ENCODE data around the gene COPG1.
"Not testable (repeated sequence)": the region's sequence is repeated elsewhere in the genome, so short reads cannot be mapped to it uniquely, and the experiment has no call there.

COPG1 gene

GRCh38 chr3:129245141-129245540 is 4.3 kb upstream of the COPG1 start:
- no peak for DNase-seq (ENCODE audit: low spot score)

GRCh38 chr3:129245641-129246306 is 3.6 kb upstream of the COPG1 start:
- DNase-seq (ENCODE audit: low spot score), result peak; percentile 85

DNA sequence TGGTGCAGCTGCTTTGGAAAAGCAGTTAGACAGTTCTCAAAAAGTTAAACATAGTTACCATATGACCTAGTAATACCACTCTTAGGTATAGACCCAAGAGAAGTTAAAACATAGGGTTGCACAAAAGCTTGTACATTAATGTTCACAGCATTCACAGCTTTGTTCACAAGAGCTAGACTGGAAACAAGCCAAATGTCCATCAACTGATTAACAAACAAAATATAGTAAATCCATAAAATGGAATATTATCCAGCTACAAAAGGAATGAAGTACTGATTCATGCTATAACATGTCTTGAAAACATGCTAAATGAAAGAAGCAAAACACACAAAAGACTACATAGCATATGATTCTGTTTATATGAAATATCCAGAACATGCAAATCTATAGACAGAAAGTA is 2.8 kb upstream of the COPG1 start:
- DNase-seq (ENCODE audit: low spot score), result no peak

GRCh38 chr3:129248286-129248979 is 973 bp upstream of the COPG1 start:
- no peak for DNase-seq (ENCODE audit: low spot score)

DNA sequence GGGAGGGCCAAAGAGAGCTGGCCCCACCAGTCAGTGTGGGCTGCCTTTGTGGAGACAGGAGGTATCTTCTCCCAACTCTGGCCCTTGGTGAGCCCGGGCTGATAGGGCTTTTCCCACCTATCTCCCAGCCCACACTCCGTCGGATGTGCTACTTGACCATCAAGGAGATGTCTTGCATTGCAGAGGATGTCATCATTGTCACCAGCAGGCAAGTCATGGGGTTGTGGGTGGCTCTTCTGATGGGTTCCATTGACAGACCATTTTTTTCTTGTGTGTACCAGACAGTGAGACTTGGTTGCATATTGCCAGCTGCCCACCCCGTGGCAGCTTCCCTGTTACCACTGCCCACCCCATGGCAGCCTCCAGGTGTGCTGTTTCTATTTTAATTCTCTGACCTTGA is 3.3 kb downstream of the COPG1 start:
- DNase-seq (ENCODE audit: low spot score), result no peak

GRCh38 chr3:129254536-129255230 is 5.3 kb downstream of the COPG1 start:
- DNase-seq (ENCODE audit: low spot score), result no peak

DNA sequence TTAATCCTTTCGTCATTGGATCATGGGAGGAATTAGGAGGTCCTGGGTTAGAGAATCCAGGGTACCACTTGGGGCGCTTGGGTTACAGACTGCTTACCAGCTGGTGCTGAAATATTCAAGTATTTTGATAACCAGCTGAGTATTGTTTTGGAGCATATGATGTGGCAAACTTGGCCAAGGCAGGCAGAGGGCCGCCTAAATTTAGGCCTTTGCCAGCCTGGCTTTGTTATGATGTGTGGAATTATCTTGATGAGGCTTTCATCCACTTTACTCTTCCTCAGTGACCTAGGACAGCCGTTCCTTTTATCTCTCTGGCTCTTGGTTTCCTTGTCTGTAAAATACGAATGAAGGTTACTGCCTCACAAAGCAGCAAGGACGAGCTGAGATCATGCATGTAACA is 6.9 kb downstream of the COPG1 start:
- no peak for DNase-seq (ENCODE audit: low spot score)

- DNase-seq (ENCODE audit: low spot score), result no peak
Measured at GRCh38 chr3:129257609-129258008, 8.2 kb downstream of the COPG1 start.

GRCh38 chr3:129259612-129260477 is 10.4 kb downstream of the COPG1 start:
- DNase-seq (ENCODE audit: low spot score), result no peak

GRCh38 chr3:129260606-129261005 is 11.2 kb downstream of the COPG1 start:
- no peak for DNase-seq (ENCODE audit: low spot score)

DNA sequence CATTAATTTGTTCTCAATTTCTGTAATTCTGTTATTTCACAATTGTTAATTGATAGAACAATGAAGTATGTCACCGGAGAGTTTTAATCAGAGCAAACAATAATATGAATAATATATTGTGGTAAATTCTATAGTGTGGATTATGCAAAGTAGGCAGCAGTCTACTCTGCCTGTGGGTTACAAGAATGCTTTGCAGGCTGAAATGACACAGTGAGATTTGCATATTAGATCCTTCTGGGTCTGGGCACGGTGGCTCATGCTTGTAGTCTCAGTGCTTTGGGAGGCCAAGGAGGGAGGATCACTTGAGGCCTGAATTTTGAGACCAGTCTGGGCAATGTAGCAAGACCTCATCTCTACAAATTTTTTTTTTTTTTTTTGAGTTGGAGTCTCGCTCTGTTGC is 12.5 kb downstream of the COPG1 start:
- no peak for DNase-seq (ENCODE audit: low spot score)

GRCh38 chr3:129263161-129263910 is 13.9 kb downstream of the COPG1 start:
- no peak for DNase-seq (ENCODE audit: low spot score)

- not testable (repeated sequence) for DNase-seq (ENCODE audit: low spot score)
Measured at GRCh38 chr3:129264994-129265393, 15.6 kb downstream of the COPG1 start.

DNA sequence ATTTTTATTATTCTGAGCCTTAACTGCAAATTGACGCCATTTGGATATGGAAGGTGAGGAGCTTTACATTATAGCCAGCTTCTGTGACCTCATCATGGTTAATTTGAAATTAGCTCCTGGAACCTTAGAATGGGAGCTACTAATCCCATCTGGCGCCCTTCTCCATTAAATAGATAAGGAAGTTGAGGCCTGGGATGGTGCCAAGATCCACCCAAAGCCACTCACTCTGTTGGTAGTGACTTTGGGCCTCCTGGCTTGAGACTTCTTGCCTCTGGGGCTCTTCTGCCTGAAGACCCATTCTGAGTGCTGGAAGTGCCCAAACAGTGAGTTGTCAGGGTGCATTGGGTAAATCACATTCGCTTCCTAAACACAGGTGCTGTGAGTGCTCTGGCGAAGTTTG is 17.2 kb downstream of the COPG1 start:
- DNase-seq (ENCODE audit: low spot score), result peak; percentile 38

DNA sequence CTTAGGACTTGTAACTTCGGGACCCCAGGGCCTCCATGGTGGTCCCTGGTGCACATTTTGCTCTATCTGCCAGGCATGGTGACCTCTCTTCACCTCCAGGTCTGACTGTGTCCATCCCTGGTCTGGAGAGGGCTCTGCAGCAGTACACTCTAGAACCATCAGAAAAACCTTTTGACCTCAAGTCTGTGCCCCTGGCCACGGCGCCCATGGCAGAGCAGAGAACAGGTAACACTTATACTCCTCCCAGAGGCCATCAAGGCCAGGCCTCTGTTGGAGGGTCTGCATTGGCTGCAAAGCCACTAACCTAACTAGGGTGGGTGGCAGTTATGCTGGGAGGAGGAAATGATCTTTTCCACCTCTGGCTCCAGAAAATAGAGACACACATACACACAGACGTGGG is 19.0 kb downstream of the COPG1 start:
- DNase-seq (ENCODE audit: low spot score), result no peak

GRCh38 chr3:129271674-129272073 is 22.3 kb downstream of the COPG1 start:
- DNase-seq (ENCODE audit: low spot score), result no peak

- no peak for DNase-seq (ENCODE audit: low spot score)
Measured at GRCh38 chr3:129276385-129276784, 27.0 kb downstream of the COPG1 start.

GRCh38 chr3:129277829-129278271 is 28.4 kb downstream of the COPG1 start:
- DNase-seq (ENCODE audit: low spot score), result no peak

GRCh38 chr3:129278439-129278965 is 29.1 kb downstream of the COPG1 start, which contains the start of gene HMCES:
Gene HMCES (plus strand): TSS chr3:129278870. CDS start chr3:129279733, 863 bp downstream.
- peak; percentile 90 for DNase-seq (ENCODE audit: low spot score)

DNA sequence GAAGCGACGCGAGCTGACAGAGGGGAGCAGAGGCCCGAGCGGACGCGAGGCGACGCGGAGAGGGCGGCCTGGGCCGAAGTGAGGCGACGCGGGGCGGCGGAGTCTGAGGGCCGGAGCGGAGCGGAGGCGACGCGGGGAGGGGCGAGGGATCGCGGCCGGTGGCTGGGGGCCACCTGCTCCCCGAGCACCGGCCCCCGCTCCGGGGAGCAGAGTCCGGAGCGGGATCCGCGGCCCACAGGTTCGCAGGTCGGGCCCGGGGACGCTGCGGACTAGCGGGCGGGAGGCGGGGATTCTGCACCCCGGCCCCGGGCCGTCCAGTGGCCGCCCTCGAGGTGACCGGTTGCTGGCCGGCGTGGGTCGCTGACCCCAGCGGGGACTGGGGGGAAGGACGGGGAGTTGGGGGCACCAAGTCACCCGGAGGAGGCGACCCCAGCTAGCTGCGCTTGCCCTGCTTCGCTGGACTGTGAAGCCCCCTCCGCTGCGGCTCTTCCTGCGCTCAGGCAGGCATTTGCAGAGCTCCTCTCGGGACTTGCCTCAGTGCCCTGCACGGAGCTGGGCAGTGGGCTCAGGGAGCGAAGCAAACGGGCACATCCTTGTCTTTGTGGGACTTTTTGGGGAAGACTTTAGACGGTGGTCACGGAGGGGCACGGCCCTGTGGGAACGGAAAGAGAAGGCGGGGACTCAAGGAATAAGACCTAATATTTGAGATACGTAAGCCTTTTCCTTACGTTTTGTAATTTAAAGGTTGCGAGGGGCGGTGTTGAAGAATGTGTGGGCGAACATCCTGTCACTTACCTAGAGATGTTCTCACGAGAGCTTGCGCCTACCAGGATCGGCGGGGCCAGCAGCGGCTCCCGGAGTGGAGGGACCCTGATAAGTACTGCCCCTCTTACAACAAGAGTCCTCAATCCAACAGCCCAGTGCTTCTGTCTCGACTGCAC is 29.8 kb downstream of the COPG1 start:
- peak; percentile 24 for DNase-seq (ENCODE audit: low spot score)

All from hematopoietic multipotent progenitor cell treated with erythropoietin and hydrocortisone succinate and interleukin-3 and kit ligand, for 15 days (in vitro differentiated cells).